H9 (cell line): ENCODE data around the gene EPB41L4B. TPM values are rescaled to one million over a fixed set of nuclear protein-coding genes. Genes with fewer than 3 reads are reported as not detected.

Experiments used
- DNase-seq: peaks from one replicate; pipeline ENCODE4 v3.0.0-alpha.2; 2017
- H2AFZ ChIP-seq: one replicate; pipeline ENCODE4 v1.6.1; 2013; ENCODE audit warnings: mild to moderate bottlenecking, low read length, control low read depth, moderate library complexity
- H2AK5ac ChIP-seq: 2 replicates; pipeline ENCODE4 v1.6.1; 2013; ENCODE audit warnings: low read length, control low read depth, mixed read lengths; ENCODE audit not compliant: insufficient read length
- H2BK120ac ChIP-seq: one replicate; pipeline ENCODE4 v1.6.1; 2013; ENCODE audit warnings: low read depth, mild to moderate bottlenecking, low read length, control low read depth, inconsistent platforms; ENCODE audit not compliant: poor library complexity, severe bottlenecking
- H2BK12ac ChIP-seq: 2 replicates; pipeline ENCODE4 v1.6.1; 2013; ENCODE audit warnings: low read length, control low read depth, mixed read lengths, low read depth; ENCODE audit not compliant: insufficient read length
- H2BK15ac ChIP-seq: 2 replicates; pipeline ENCODE4 v1.6.1; 2013; ENCODE audit warnings: low read depth, low read length, control low read depth
- H2BK20ac ChIP-seq: one replicate; pipeline ENCODE4 v1.6.1; 2013; ENCODE audit warnings: low read depth, mild to moderate bottlenecking, low read length, control low read depth, inconsistent platforms; ENCODE audit not compliant: poor library complexity, severe bottlenecking
- H2BK5ac ChIP-seq: 2 replicates; pipeline ENCODE4 v1.6.1; 2013; ENCODE audit warnings: low read length, control low read depth, mixed read lengths; ENCODE audit not compliant: insufficient read length
- H3K14ac ChIP-seq: 2 replicates; pipeline ENCODE4 v1.6.1; 2013; ENCODE audit warnings: low read length, control low read depth; ENCODE audit not compliant: insufficient read depth
- H3K18ac ChIP-seq: 2 replicates; pipeline ENCODE4 v1.6.1; 2013; ENCODE audit warnings: low read depth, mild to moderate bottlenecking, mixed read lengths, low read length, control low read depth; ENCODE audit not compliant: insufficient read length
- H3K23ac ChIP-seq: 2 replicates; pipeline ENCODE4 v1.6.1; 2013; ENCODE audit warnings: low read length, control low read depth, mixed read lengths, low read depth; ENCODE audit not compliant: insufficient read length
- H3K23me2 ChIP-seq: 2 replicates; pipeline ENCODE4 v1.6.1; 2013; ENCODE audit warnings: low read depth, mild to moderate bottlenecking, mixed read lengths, low read length, control low read depth; ENCODE audit not compliant: insufficient read length, poor library complexity, severe bottlenecking
- H3K27ac ChIP-seq: 2 replicates; pipeline ENCODE4 v1.5.1; 2013; ENCODE audit warnings: low read length, control low read depth, mixed read lengths, low read depth; ENCODE audit not compliant: insufficient read length
- H3K27me3 ChIP-seq: 2 replicates; pipeline ENCODE4 v1.6.1; 2013; ENCODE audit warnings: low read length, control low read depth, inconsistent platforms; ENCODE audit not compliant: insufficient read depth
- H3K4ac ChIP-seq: 2 replicates; pipeline ENCODE4 v1.6.1; 2013; ENCODE audit warnings: low read depth, mild to moderate bottlenecking, control low read depth, inconsistent platforms, low read length, moderate library complexity
- H3K4me1 ChIP-seq: 2 replicates; pipeline ENCODE4 v1.6.1; 2013; ENCODE audit warnings: low read length, control low read depth, inconsistent platforms; ENCODE audit not compliant: insufficient read depth
- H3K4me2 ChIP-seq: 2 replicates; pipeline ENCODE4 v1.6.1; 2013; ENCODE audit warnings: low read length, control low read depth, mixed read lengths; ENCODE audit not compliant: insufficient read length, insufficient read depth
- H3K56ac ChIP-seq: 2 replicates; pipeline ENCODE4 v1.6.1; 2013; ENCODE audit warnings: low read depth, mild to moderate bottlenecking, mixed read lengths, low read length, control low read depth; ENCODE audit not compliant: insufficient read length
- H3K79me1 ChIP-seq: 2 replicates; pipeline ENCODE4 v1.6.1; 2013; ENCODE audit warnings: low read depth, mild to moderate bottlenecking, moderate library complexity, low read length, control low read depth, inconsistent platforms; ENCODE audit not compliant: insufficient read depth, poor library complexity, severe bottlenecking
- H3K79me2 ChIP-seq: 2 replicates; pipeline ENCODE4 v1.6.1; 2013; ENCODE audit warnings: low read length, control low read depth, inconsistent platforms; ENCODE audit not compliant: insufficient read depth
- H3K9ac ChIP-seq: 2 replicates; pipeline ENCODE4 v1.6.1; 2013; ENCODE audit warnings: low read length, control low read depth, mixed read lengths; ENCODE audit not compliant: insufficient read length; ENCODE audit errors: extremely low read depth
- H3K9me3 ChIP-seq: one replicate; pipeline ENCODE4 v1.6.1; 2013; ENCODE audit warnings: low read depth, low read length, inconsistent platforms; ENCODE audit not compliant: control insufficient read depth
- H3T11ph ChIP-seq: one replicate; pipeline ENCODE4 v1.6.1; 2013; ENCODE audit warnings: mild to moderate bottlenecking, low read length, control low read depth, inconsistent platforms
- H4K20me1 ChIP-seq: one replicate; pipeline ENCODE4 v1.6.1; 2013; ENCODE audit not compliant: control insufficient read depth, insufficient read length, insufficient read depth
- H4K5ac ChIP-seq: 2 replicates; pipeline ENCODE4 v1.6.1; 2013; ENCODE audit warnings: low read depth, mild to moderate bottlenecking, mixed read lengths, low read length, control low read depth; ENCODE audit not compliant: insufficient read length
- H4K8ac ChIP-seq: replicated peaks from 2 replicates; pipeline ENCODE4 v1.6.1; 2013; ENCODE audit warnings: low read length, control low read depth, mixed read lengths, low read depth; ENCODE audit not compliant: insufficient read length
- H4K91ac ChIP-seq: 2 replicates; pipeline ENCODE4 v1.6.1; 2013; ENCODE audit warnings: low read depth, mild to moderate bottlenecking, moderate library complexity, mixed read lengths, low read length, control low read depth; ENCODE audit not compliant: insufficient read length
- H3K27ac Mint-ChIP-seq, 3 experiments: 2 replicates in 2 of 3; 3 replicates in 1 of 3; pipeline ENCODE4 v1.8.0; 2020 to 2021; ENCODE audit warnings: mixed read lengths in 3 of 3, mild to moderate bottlenecking in 1 of 3, moderate library complexity in 1 of 3
- H3K27me3 Mint-ChIP-seq: 2 replicates; pipeline ENCODE4 v1.8.0; 2021; ENCODE audit warnings: low read depth, mild to moderate bottlenecking, moderate library complexity, mixed read lengths
- H3K36me3 Mint-ChIP-seq, 3 experiments: 2 replicates in 2 of 3; 3 replicates in 1 of 3; pipeline ENCODE4 v1.8.0; 2020 to 2021; ENCODE audit warnings: low read depth in 3 of 3, mixed read lengths in 3 of 3; ENCODE audit not compliant: insufficient read depth in 1 of 3
- H3K4me1 Mint-ChIP-seq, 2 experiments: 2 replicates each; pipeline ENCODE4 v1.8.0; 2020; ENCODE audit warnings: mixed read lengths in 2 of 2
- H3K4me3 Mint-ChIP-seq, 2 experiments: 2 replicates in 1 of 2; 3 replicates in 1 of 2; pipeline ENCODE4 v1.8.0; 2020 to 2021; ENCODE audit warnings: mild to moderate bottlenecking in 2 of 2, mixed read lengths in 2 of 2, moderate library complexity in 1 of 2
- H3K9me3 Mint-ChIP-seq, 2 experiments: 2 replicates in 1 of 2; 3 replicates in 1 of 2; pipeline ENCODE4 v1.8.0; 2020; ENCODE audit warnings: mild to moderate bottlenecking in 2 of 2, mixed read lengths in 2 of 2, moderate library complexity in 1 of 2
- CTCF ChIP-seq: fragments of 200-600 bp; sonication (generic); conservative IDR thresholded peaks from 3 replicates; pipeline ENCODE4 v1.8.0; 2021; ENCODE audit warnings: antibody characterized with exemption, mild to moderate bottlenecking
- WGBS: extraction: QIAGEN DNeasy Blood & Tissue Kit; methylation state at CpG from one replicate; pipeline ENCODE4 v1.1.7; 2013; ENCODE audit warnings: missing lambda C conversion rate, low lambda C conversion rate, mixed read lengths; ENCODE audit not compliant: insufficient read length; ENCODE audit errors: extremely low coverage; 5-methylcytosine and 5-hydroxymethylcytosine counted together
- total RNA-seq: library from RNA; stranded (reverse); gene quantifications from 2 replicates; pipeline ENCODE4 v1.2.1, GENCODE V29; 2021

EPB41L4B gene
- total RNA-seq, 1 experiment from 2014 or later = 18.9 TPM

DNA sequence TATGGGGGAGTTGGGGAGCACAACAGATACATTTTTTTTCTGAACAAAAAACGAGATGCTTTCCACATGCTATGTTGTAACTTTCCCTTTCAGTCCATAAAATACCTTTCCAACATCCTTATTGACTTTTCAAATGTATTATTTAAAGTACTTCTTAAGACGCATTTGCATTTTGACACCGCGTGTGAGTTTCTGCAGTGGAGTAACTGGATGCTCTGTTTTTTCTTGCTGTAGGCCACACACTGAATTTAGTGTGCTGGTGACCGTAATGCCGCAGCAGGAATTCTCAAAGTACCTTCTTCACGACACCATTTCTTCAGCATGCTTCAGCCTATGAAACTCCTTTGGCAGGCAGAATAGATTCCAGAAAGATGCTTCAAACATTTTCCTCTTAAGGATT, 14.3 kb upstream of the EPB41L4B start:
- H2BK120ac ChIP-seq = no peak overlapping the region
- no peaks in the 10 kb centered on the region for H3K27me3 ChIP-seq
- no peaks in the 10 kb centered on the region for H4K20me1 ChIP-seq
- no peak overlapping the region for H4K5ac ChIP-seq
- no peak overlapping the region for H2BK5ac ChIP-seq
- H3K27ac ChIP-seq = no peak overlapping the region
- H3K27me3 Mint-ChIP-seq = peaks cover 5% of the 10 kb centered on the region; the same call in 1 of the 2 replicates
- no peak overlapping the region for H3K56ac ChIP-seq
- no peak overlapping the region for H3T11ph ChIP-seq
- H3K79me1 ChIP-seq = no peaks in the 10 kb centered on the region
- no peaks in the 10 kb centered on the region for H3K79me2 ChIP-seq
- no peak overlapping the region for H4K91ac ChIP-seq
- no peak overlapping the region for H2BK12ac ChIP-seq
- no peak overlapping the region for H3K9ac ChIP-seq
- WGBS = no CpG with 5 or more reads among the region's 7 CpGs
- no peak overlapping the region for H2BK15ac ChIP-seq
- no peak for DNase-seq
- no peaks in the 10 kb centered on the region for H3K9me3 ChIP-seq
- no peaks in the 10 kb centered on the region for H3K36me3 Mint-ChIP-seq
- no peak overlapping the region for H3K14ac ChIP-seq
- no peak overlapping the region for H3K23ac ChIP-seq
- H3K9me3 Mint-ChIP-seq = no peaks in the 10 kb centered on the region
- H3K27ac Mint-ChIP-seq = no peak overlapping the region
- H3K4me2 ChIP-seq = no peak overlapping the region
- H3K18ac ChIP-seq = no peak overlapping the region
- H2BK20ac ChIP-seq = no peak overlapping the region
- no peak overlapping the region for H4K8ac ChIP-seq
- no peak overlapping the region for H2AFZ ChIP-seq
- TF ChIP-seq CTCF = no peak
- no peak overlapping the region for H3K4ac ChIP-seq
- no peak overlapping the region for H3K4me3 Mint-ChIP-seq
- H3K23me2 ChIP-seq = no peaks in the 10 kb centered on the region
- no peaks in the 10 kb centered on the region for H3K4me1 ChIP-seq
- 0 out of 4 replicates have a peak, but pooled peaks cover 0 to 3% of the 10 kb centered on the region in 2 experiments for H3K4me1 Mint-ChIP-seq
- H2AK5ac ChIP-seq = no peak overlapping the region
